GM12878 (cell line): ENCODE measurements around the gene CBR3.

Experiments used
- NBN ChIP-seq: fragments of 450-650 bp; IDR thresholded peaks from 2 replicates; pipeline ENCODE4 v1.6.1; 2016
- POLR2AphosphoS5 ChIP-seq: IDR thresholded peaks from 2 replicates; pipeline ENCODE4 v1.6.1; 2011; ENCODE audit warnings: mild to moderate bottlenecking, low read length, inconsistent platforms
- SREBF2 ChIP-seq: IDR thresholded peaks from 2 replicates; pipeline ENCODE4 v1.6.1; 2012; ENCODE audit warnings: mild to moderate bottlenecking, low read length

DNA sequence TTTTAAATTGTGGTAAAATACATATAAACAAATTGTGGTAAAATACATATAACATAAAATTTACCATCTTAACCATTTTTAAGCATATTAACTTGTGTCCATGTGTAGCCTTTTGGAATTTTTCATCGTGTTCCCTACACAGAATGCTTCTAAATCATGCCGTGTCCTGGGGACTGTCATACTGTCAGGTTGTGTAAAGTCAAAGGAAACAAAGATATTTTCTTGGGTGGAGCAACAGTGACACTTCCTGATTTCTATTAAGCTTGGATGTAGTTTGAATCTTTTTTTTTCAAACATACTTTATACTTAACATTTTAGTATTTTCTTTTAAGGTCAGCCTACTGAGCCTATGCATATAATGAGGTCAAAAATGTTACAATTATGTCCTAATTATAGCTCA is 54.1 kb downstream of the CBR3 start:
- TF ChIP-seq SREBF2 = no peak
- TF ChIP-seq NBN = no peak
- no peak for TF ChIP-seq POLR2AphosphoS5
